OCI-LY1 (cell line): ENCODE data around the gene PLA2G2E.

Experiments used
- EZH2 ChIP-seq: fragments of 200-600 bp; sonication (generic), shearing (Covaris generic); IDR thresholded peaks from 2 replicates; pipeline ENCODE4 v1.8.0; 2017; ENCODE audit warnings: borderline replicate concordance, mixed run types, mild to moderate bottlenecking, antibody characterized with exemption, low read length, moderate library complexity, mixed read lengths
- TF ChIP-seq, protein P1 (sequence below): fragments of 200-600 bp; sonication (generic), shearing (Covaris generic); IDR thresholded peaks from 2 replicates; pipeline ENCODE4 v1.5.1; 2017; ENCODE audit warnings: mild to moderate bottlenecking, antibody characterized with exemption, low read length, moderate library complexity, mixed read lengths

DNA sequence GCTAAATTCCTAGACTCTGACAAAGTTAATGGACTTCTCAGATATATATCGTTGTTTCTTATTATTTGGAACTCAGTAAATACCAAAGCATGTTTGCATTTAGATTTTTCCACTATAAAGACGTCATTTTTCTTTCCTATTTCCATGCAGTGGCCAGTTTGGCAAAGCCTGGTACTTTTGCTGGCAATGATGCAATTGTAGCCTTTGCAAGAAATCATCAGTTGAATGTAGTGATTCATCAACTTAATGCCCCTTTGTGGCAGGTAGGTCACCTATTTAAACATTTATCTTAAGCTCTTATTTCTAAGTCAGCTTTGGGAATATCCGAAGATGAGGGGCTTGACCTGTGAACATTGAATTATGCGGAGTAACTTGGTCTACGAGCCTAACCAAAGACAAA, 29.2 kb downstream of the PLA2G2E start:
- TF ChIP-seq, protein P1, sequence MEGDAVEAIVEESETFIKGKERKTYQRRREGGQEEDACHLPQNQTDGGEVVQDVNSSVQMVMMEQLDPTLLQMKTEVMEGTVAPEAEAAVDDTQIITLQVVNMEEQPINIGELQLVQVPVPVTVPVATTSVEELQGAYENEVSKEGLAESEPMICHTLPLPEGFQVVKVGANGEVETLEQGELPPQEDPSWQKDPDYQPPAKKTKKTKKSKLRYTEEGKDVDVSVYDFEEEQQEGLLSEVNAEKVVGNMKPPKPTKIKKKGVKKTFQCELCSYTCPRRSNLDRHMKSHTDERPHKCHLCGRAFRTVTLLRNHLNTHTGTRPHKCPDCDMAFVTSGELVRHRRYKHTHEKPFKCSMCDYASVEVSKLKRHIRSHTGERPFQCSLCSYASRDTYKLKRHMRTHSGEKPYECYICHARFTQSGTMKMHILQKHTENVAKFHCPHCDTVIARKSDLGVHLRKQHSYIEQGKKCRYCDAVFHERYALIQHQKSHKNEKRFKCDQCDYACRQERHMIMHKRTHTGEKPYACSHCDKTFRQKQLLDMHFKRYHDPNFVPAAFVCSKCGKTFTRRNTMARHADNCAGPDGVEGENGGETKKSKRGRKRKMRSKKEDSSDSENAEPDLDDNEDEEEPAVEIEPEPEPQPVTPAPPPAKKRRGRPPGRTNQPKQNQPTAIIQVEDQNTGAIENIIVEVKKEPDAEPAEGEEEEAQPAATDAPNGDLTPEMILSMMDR = no peak
- TF ChIP-seq EZH2 = no peak
